HFF-Myc (cell line): Measurements from ENCODE around the gene ATF5.
"Not testable (repeated sequence)": the region's sequence is repeated elsewhere in the genome, so short reads cannot be mapped to it uniquely, and the experiment has no call there.

ENCODE experiments used
- DNase-seq: peaks from one replicate; pipeline ENCODE4 v3.0.0-alpha.2; 2011; ENCODE audit warnings: low read depth; ENCODE audit errors: extremely low read depth
- H3K4me3 ChIP-seq: replicated peaks from 2 replicates; pipeline ENCODE4 v1.5.1; 2011; ENCODE audit warnings: low read depth, mild to moderate bottlenecking, control low read depth, low read length
- CTCF ChIP-seq: IDR thresholded peaks from 2 replicates; pipeline ENCODE4 v1.5.1; 2012; ENCODE audit warnings: mild to moderate bottlenecking, low read depth, low read length, control low read depth; ENCODE audit errors: missing control alignments

The ATF5 gene

GRCh38 chr19:49954092-49954829 is 25.3 kb downstream of the ATF5 start:
- no peak overlapping the region for H3K4me3 ChIP-seq
- no peak for TF ChIP-seq CTCF
- no peak for DNase-seq

- TF ChIP-seq CTCF, result no peak
- no peak overlapping the region for H3K4me3 ChIP-seq
- DNase-seq, result no peak
These were observed 25.9 kb downstream of the ATF5 start for GRCh38 chr19:49954933-49955332.

GRCh38 chr19:49956115-49956495 is 27.1 kb downstream of the ATF5 start:
- H3K4me3 ChIP-seq, result no peak overlapping the region
- DNase-seq, result no peak
- no peak for TF ChIP-seq CTCF

GRCh38 chr19:49957262-49957915 is 28.4 kb downstream of the ATF5 start:
- no peak overlapping the region for H3K4me3 ChIP-seq
- DNase-seq, result no peak
- no peak for TF ChIP-seq CTCF

GRCh38 chr19:49958144-49958543 is 29.1 kb downstream of the ATF5 start:
- DNase-seq, H3K4me3 ChIP-seq: not testable (repeated sequence)

- H3K4me3 ChIP-seq, DNase-seq: not testable (repeated sequence)
These were observed 29.6 kb downstream of the ATF5 start for GRCh38 chr19:49958596-49958995.

DNA sequence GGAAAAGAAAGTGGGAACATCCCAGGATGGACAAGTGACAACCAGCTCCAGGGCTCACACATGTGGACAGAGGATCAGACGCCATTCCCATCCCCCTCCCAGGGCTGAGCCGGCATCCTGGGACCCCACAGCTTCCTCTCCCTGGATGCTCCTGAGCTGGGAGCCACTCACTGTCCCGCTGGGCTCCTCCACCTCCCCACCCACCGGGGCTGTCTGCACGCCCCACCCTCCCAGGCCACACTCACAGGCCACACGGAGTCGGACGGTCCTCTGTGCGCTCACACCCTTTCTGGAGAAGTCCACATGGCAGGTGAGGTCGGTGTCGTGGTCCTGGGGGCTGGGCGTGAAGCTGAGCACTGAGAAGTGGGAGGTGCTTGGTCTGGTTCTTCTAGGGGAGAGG is 30.9 kb downstream of the ATF5 start:
- DNase-seq, H3K4me3 ChIP-seq: not testable (repeated sequence)

GRCh38 chr19:49960980-49961379 is 32.0 kb downstream of the ATF5 start, which contains the start of gene SIGLEC11:
TSS of gene SIGLEC11 (minus strand) at chr19:49961172. CDS start at chr19:49961081, 91 bp downstream.
- not testable (repeated sequence) for DNase-seq, H3K4me3 ChIP-seq
